Ishikawa (cell line): Measurements from ENCODE around the gene MROH7.

Source experiments
- CEBPB ChIP-seq: IDR thresholded peaks from 2 replicates; pipeline ENCODE4 v1.6.1; 2012
- EP300 ChIP-seq: IDR thresholded peaks from 2 replicates; pipeline ENCODE4 v1.6.1; 2012; ENCODE audit warnings: borderline replicate concordance
- RAD21 ChIP-seq: IDR thresholded peaks from 2 replicates; pipeline ENCODE4 v1.6.1; 2012; ENCODE audit warnings: low read depth
- TAF1 ChIP-seq: IDR thresholded peaks from 2 replicates; pipeline ENCODE4 v1.6.1; 2012; ENCODE audit warnings: low read depth, mild to moderate bottlenecking
- TEAD4 ChIP-seq: IDR thresholded peaks from 2 replicates; pipeline ENCODE4 v1.6.1; 2012
- YY1 ChIP-seq: IDR thresholded peaks from 2 replicates; pipeline ENCODE4 v1.6.1; 2012; ENCODE audit warnings: low read depth
- ZBTB7A ChIP-seq: IDR thresholded peaks from 2 replicates; pipeline ENCODE4 v1.6.1; 2012; ENCODE audit warnings: low read depth
- TF ChIP-seq, protein P1 (sequence below): IDR thresholded peaks from 2 replicates; pipeline ENCODE4 v1.6.1; 2012
- TF ChIP-seq, protein P2 (sequence below): IDR thresholded peaks from 2 replicates; pipeline ENCODE4 v1.6.1; 2012
- TF ChIP-seq, protein P3 (sequence below): IDR thresholded peaks from 2 replicates; pipeline ENCODE4 v1.6.1; 2012; ENCODE audit warnings: low read depth, mild to moderate bottlenecking

DNA sequence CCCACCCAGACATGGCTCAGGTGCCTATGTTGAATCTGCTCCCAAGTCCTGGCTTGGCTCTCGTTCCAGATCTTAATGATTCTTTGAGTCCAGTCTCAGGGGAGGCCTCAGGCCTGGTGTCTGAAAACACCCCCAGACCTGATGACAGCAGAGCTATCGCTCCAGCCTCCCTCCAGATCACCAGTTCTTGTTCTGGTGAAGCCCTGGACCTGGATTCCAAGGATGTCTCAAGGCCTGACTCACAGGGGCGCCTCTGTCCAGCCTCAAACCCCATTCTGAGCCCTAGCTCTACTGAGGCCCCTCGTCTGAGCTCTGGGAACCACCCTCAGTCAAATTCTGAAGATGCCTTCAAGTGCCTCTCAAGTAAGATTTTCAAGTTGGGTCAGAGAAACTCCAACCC is 11.4 kb downstream of the MROH7 start:
- TF ChIP-seq TAF1: no peak
- TF ChIP-seq CEBPB: no peak
- TF ChIP-seq TEAD4: 0 out of 2 replicates have a peak, but pooled peaks have one; percentile 13
- TF ChIP-seq ZBTB7A: no peak
- no peak for TF ChIP-seq EP300
- TF ChIP-seq, protein P1, sequence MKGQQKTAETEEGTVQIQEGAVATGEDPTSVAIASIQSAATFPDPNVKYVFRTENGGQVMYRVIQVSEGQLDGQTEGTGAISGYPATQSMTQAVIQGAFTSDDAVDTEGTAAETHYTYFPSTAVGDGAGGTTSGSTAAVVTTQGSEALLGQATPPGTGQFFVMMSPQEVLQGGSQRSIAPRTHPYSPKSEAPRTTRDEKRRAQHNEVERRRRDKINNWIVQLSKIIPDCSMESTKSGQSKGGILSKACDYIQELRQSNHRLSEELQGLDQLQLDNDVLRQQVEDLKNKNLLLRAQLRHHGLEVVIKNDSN: no peak
- TF ChIP-seq, protein P2, sequence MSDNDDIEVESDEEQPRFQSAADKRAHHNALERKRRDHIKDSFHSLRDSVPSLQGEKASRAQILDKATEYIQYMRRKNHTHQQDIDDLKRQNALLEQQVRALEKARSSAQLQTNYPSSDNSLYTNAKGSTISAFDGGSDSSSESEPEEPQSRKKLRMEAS: no peak
- TF ChIP-seq, protein P3, sequence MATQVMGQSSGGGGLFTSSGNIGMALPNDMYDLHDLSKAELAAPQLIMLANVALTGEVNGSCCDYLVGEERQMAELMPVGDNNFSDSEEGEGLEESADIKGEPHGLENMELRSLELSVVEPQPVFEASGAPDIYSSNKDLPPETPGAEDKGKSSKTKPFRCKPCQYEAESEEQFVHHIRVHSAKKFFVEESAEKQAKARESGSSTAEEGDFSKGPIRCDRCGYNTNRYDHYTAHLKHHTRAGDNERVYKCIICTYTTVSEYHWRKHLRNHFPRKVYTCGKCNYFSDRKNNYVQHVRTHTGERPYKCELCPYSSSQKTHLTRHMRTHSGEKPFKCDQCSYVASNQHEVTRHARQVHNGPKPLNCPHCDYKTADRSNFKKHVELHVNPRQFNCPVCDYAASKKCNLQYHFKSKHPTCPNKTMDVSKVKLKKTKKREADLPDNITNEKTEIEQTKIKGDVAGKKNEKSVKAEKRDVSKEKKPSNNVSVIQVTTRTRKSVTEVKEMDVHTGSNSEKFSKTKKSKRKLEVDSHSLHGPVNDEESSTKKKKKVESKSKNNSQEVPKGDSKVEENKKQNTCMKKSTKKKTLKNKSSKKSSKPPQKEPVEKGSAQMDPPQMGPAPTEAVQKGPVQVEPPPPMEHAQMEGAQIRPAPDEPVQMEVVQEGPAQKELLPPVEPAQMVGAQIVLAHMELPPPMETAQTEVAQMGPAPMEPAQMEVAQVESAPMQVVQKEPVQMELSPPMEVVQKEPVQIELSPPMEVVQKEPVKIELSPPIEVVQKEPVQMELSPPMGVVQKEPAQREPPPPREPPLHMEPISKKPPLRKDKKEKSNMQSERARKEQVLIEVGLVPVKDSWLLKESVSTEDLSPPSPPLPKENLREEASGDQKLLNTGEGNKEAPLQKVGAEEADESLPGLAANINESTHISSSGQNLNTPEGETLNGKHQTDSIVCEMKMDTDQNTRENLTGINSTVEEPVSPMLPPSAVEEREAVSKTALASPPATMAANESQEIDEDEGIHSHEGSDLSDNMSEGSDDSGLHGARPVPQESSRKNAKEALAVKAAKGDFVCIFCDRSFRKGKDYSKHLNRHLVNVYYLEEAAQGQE: 0 out of 2 replicates have a peak, but pooled peaks have one; percentile 27
- no peak for TF ChIP-seq RAD21
- no peak for TF ChIP-seq YY1
